HEK293 (cell line): ENCODE results near the gene TP73.
A peak's percentile ranks its signal among the peaks of the same experiment; 100 is the strongest.

Experiments used
- CTCF ChIA-PET: fragments of 350-600 bp; formaldehyde crosslinking; extraction: SDS; loops from one replicate; lab custom pipeline; 2021; ENCODE audit warnings: antibody characterized with exemption; lab: Yijun Ruan, JAX
- POLR2A ChIA-PET: fragments of 300-600 bp; formaldehyde crosslinking; extraction: SDS; loops from one replicate; lab custom pipeline; 2020; ENCODE audit warnings: antibody characterized with exemption, inconsistent platforms; lab: Yijun Ruan, JAX
- H3K27ac ChIP-seq: fragments of 200-500 bp; sonication (Bioruptor generic); 2 replicates; pipeline ENCODE4 v1.5.1; 2014; ENCODE audit warnings: low read depth, low read length, control low read depth, inconsistent platforms; ENCODE audit errors: extremely low read depth
- H3K36me3 ChIP-seq, 2 experiments: fragments of 200-500 bp in 1 of 2; sonication (Bioruptor generic) in 1 of 2; 1 replicate in 1 of 2; 2 replicates in 1 of 2; pipeline ENCODE4 v1.5.1; 2014 to 2017; ENCODE audit warnings: inconsistent platforms in 2 of 2, low read length in 2 of 2; ENCODE audit not compliant: control insufficient read depth in 2 of 2, insufficient read depth in 1 of 2
- H3K4me1 ChIP-seq: fragments of 200-500 bp; sonication (Bioruptor generic); 2 replicates; pipeline ENCODE4 v1.5.1; 2014; ENCODE audit warnings: mild to moderate bottlenecking, low read length, inconsistent platforms; ENCODE audit not compliant: control insufficient read depth, insufficient read depth
- H3K4me3 ChIP-seq: 2 replicates; pipeline ENCODE4 v1.5.1; 2011; ENCODE audit warnings: low read depth, mild to moderate bottlenecking, control low read depth, low read length, moderate library complexity
- H3K9me3 ChIP-seq: fragments of 200-500 bp; sonication (Bioruptor generic); 2 replicates; pipeline ENCODE4 v1.5.1; 2014; ENCODE audit warnings: low read depth, low read length, inconsistent platforms; ENCODE audit not compliant: control insufficient read depth, insufficient read depth
- GLIS1 ChIP-seq: fragments of 450-650 bp; formaldehyde crosslinking; IDR thresholded peaks from 2 replicates; pipeline ENCODE4 v1.5.1; 2016; ENCODE audit warnings: missing biosample characterization, missing genetic modification characterization
- GLIS2 ChIP-seq: fragments of 450-650 bp; formaldehyde crosslinking; IDR thresholded peaks from 2 replicates; pipeline ENCODE4 v1.5.1; 2016; ENCODE audit warnings: missing biosample characterization, missing genetic modification characterization
- KLF1 ChIP-seq: fragments of 450-650 bp; formaldehyde crosslinking; IDR thresholded peaks from 2 replicates; pipeline ENCODE4 v1.5.1; 2016; ENCODE audit warnings: missing biosample characterization, missing genetic modification characterization
- KLF10 ChIP-seq: fragments of 450-650 bp; IDR thresholded peaks from 2 replicates; pipeline ENCODE4 v1.5.1; 2018; ENCODE audit warnings: missing biosample characterization, mild to moderate bottlenecking, missing genetic modification characterization
- KLF8 ChIP-seq: fragments of 450-650 bp; formaldehyde crosslinking; IDR thresholded peaks from 2 replicates; pipeline ENCODE4 v1.5.1; 2016; ENCODE audit warnings: missing biosample characterization, missing genetic modification characterization
- KLF9 ChIP-seq: fragments of 450-650 bp; formaldehyde crosslinking; IDR thresholded peaks from 2 replicates; pipeline ENCODE4 v1.5.1; 2016; ENCODE audit warnings: missing biosample characterization, missing genetic modification characterization, low read depth
- PATZ1 ChIP-seq: fragments of 450-650 bp; formaldehyde crosslinking; IDR thresholded peaks from 2 replicates; pipeline ENCODE4 v1.5.1; 2016; ENCODE audit warnings: missing biosample characterization, missing genetic modification characterization
- RBAK ChIP-seq: fragments of 450-650 bp; formaldehyde crosslinking; IDR thresholded peaks from 2 replicates; pipeline ENCODE4 v1.5.1; 2016; ENCODE audit warnings: missing biosample characterization, missing genetic modification characterization
- REPIN1 ChIP-seq: fragments of 450-650 bp; formaldehyde crosslinking; IDR thresholded peaks from 2 replicates; pipeline ENCODE4 v1.5.1; 2017; ENCODE audit warnings: missing biosample characterization, missing genetic modification characterization, low read depth
- SP7 ChIP-seq: fragments of 450-650 bp; formaldehyde crosslinking; IDR thresholded peaks from 2 replicates; pipeline ENCODE4 v1.5.1; 2016; ENCODE audit warnings: missing biosample characterization, missing genetic modification characterization
- TRIM28 ChIP-seq: IDR thresholded peaks from 2 replicates; pipeline ENCODE4 v1.6.1; 2011; ENCODE audit warnings: low read length, control low read depth, borderline replicate concordance
- ZBTB48 ChIP-seq: fragments of 450-650 bp; formaldehyde crosslinking; IDR thresholded peaks from 2 replicates; pipeline ENCODE4 v1.5.1; 2016; ENCODE audit warnings: missing biosample characterization, missing genetic modification characterization
- ZBTB8A ChIP-seq: fragments of 450-650 bp; formaldehyde crosslinking; IDR thresholded peaks from 2 replicates; pipeline ENCODE4 v1.5.1; 2016; ENCODE audit warnings: missing biosample characterization, missing genetic modification characterization
- ZFP37 ChIP-seq: fragments of 450-650 bp; formaldehyde crosslinking; IDR thresholded peaks from 2 replicates; pipeline ENCODE4 v1.5.1; 2016; ENCODE audit warnings: missing biosample characterization, missing genetic modification characterization
- ZFP69B ChIP-seq: fragments of 450-650 bp; formaldehyde crosslinking; IDR thresholded peaks from 2 replicates; pipeline ENCODE4 v1.5.1; 2016; ENCODE audit warnings: missing biosample characterization, missing genetic modification characterization
- ZIC2 ChIP-seq: fragments of 450-650 bp; formaldehyde crosslinking; IDR thresholded peaks from 2 replicates; pipeline ENCODE4 v1.5.1; 2016; ENCODE audit warnings: missing biosample characterization, missing genetic modification characterization
- ZNF175 ChIP-seq: fragments of 450-650 bp; formaldehyde crosslinking; IDR thresholded peaks from 2 replicates; pipeline ENCODE4 v1.5.1; 2016; ENCODE audit warnings: missing biosample characterization, missing genetic modification characterization
- ZNF24 ChIP-seq: fragments of 450-650 bp; formaldehyde crosslinking; IDR thresholded peaks from 2 replicates; pipeline ENCODE4 v1.5.1; 2016; ENCODE audit warnings: missing biosample characterization, missing genetic modification characterization
- ZNF366 ChIP-seq: fragments of 450-650 bp; formaldehyde crosslinking; conservative IDR thresholded peaks from 2 replicates; pipeline ENCODE4 v1.5.1; 2016; ENCODE audit warnings: missing biosample characterization, missing genetic modification characterization
- ZNF544 ChIP-seq: fragments of 450-650 bp; formaldehyde crosslinking; IDR thresholded peaks from 2 replicates; pipeline ENCODE4 v1.5.0; 2017; ENCODE audit warnings: missing biosample characterization, missing genetic modification characterization
- ZNF600 ChIP-seq: fragments of 450-650 bp; formaldehyde crosslinking; IDR thresholded peaks from 2 replicates; pipeline ENCODE4 v1.5.1; 2016; ENCODE audit warnings: missing biosample characterization, missing genetic modification characterization
- ZNF610 ChIP-seq: fragments of 450-650 bp; formaldehyde crosslinking; IDR thresholded peaks from 2 replicates; pipeline ENCODE4 v1.5.1; 2016; ENCODE audit warnings: missing biosample characterization, missing genetic modification characterization, borderline replicate concordance
- ZNF621 ChIP-seq: fragments of 450-650 bp; formaldehyde crosslinking; IDR thresholded peaks from 2 replicates; pipeline ENCODE4 v1.5.1; 2017; ENCODE audit warnings: missing biosample characterization, missing genetic modification characterization
- ZNF792 ChIP-seq: fragments of 450-650 bp; formaldehyde crosslinking; IDR thresholded peaks from 2 replicates; pipeline ENCODE4 v1.5.1; 2016; ENCODE audit warnings: missing biosample characterization, missing genetic modification characterization
- ZSCAN30 ChIP-seq: fragments of 450-650 bp; IDR thresholded peaks from 2 replicates; pipeline ENCODE4 v1.5.1; 2018; ENCODE audit warnings: missing biosample characterization, mild to moderate bottlenecking, missing genetic modification characterization, moderate library complexity
- TF ChIP-seq, protein P1 (sequence below): fragments of 450-650 bp; formaldehyde crosslinking; IDR thresholded peaks from 2 replicates; pipeline ENCODE4 v1.5.1; 2016; ENCODE audit warnings: missing biosample characterization, missing genetic modification characterization

The TP73 gene

GRCh38 chr1:3688356-3689137 lies 36.2 kb downstream of the TP73 start:
- Histone ChIP-seq H3K27ac (no peak overlapping the region), H3K4me1 (no peaks in the 10 kb centered on the region), H3K4me3 (no peak overlapping the region), H3K36me3 (peaks cover 0 to 15% of the 10 kb centered on the region in 2 experiments; a peak in 1 of 3 replicates), H3K9me3 (no peaks in the 10 kb centered on the region)
- ChIA-PET POLR2A (no interaction called here), CTCF (interaction anchor here (1.3 kb wide), 1 partner anchor 36 kb away, joined by 3 read pairs; no protein-coding TSS in a partner anchor)
- TF ChIP-seq ZIC2 (tag by site-specific recombination) (peak; percentile 68), ZNF792 (tag by site-specific recombination) (no peak), ZNF600 (tag by site-specific recombination) (peak; percentile 87), TRIM28 (no peak), ZFP69B (tag by site-specific recombination) (no peak), PATZ1 (tag by site-specific recombination) (0 out of 2 replicates have a peak, but pooled peaks have one; percentile 18), ZNF24 (tag by site-specific recombination) (no peak), ZNF366 (tag by site-specific recombination) (no peak), ZBTB48 (tag by site-specific recombination) (no peak), KLF1 (tag by site-specific recombination) (peak; percentile 41; the same call in 1 of the 2 replicates), REPIN1 (no peak), RBAK (no peak), ZNF610 (tag by site-specific recombination) (no peak), ZNF544 (tag by site-specific recombination) (no peak), ZNF175 (tag by site-specific recombination) (no peak)
- TF ChIP-seq, protein P1, sequence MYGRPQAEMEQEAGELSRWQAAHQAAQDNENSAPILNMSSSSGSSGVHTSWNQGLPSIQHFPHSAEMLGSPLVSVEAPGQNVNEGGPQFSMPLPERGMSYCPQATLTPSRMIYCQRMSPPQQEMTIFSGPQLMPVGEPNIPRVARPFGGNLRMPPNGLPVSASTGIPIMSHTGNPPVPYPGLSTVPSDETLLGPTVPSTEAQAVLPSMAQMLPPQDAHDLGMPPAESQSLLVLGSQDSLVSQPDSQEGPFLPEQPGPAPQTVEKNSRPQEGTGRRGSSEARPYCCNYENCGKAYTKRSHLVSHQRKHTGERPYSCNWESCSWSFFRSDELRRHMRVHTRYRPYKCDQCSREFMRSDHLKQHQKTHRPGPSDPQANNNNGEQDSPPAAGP (tag by site-specific recombination), result 0 out of 2 replicates have a peak, but pooled peaks have one; percentile 29

DNA sequence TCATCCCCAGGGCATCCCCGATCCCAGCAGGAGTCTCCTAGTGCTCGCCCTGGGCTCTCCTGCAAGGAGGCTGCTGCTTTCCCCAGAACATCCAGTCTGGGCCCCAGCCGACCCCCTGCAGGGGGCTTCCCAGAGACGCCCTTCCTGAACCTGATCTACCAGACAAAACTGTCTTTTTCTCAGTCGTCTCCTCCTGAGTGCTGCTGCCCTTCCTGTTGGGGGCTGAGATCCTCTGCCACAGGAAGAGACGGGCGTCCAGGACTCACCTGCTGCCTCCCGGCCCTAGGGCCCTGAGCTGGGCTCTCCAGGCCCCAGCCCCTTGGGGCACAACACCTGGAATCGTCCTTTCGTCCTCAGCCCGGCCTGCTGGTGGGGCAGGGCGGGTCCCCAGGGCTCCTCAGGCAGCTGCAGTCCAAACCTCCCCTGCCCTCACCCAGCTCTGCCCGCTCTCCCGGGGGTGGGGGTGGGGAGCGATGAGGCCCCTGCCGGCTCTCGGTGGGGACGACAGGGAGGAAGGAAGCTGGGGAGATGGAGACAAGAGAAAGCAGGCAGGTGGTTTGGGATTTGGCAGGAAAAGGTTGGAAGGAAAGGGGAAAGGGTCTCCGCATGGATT lies 36.9 kb downstream of the TP73 start:
- no peak overlapping the region for H3K4me3 ChIP-seq
- peak; percentile 68 for TF ChIP-seq ZIC2 (tag by site-specific recombination)
- TF ChIP-seq KLF10, result no peak
- no peak for TF ChIP-seq ZNF621 (tag by site-specific recombination)
- TF ChIP-seq KLF9 (tag by site-specific recombination), result no peak
- peak; percentile 47 for TF ChIP-seq ZBTB8A (tag by site-specific recombination)
- no peak for TF ChIP-seq ZFP37 (tag by site-specific recombination)
- TF ChIP-seq GLIS2, result 0 out of 2 replicates have a peak, but pooled peaks have one; percentile 11
- no peak for TF ChIP-seq SP7 (tag by site-specific recombination)
- no peak for TF ChIP-seq KLF8 (tag by site-specific recombination)
- no peak for TF ChIP-seq ZSCAN30 (tag by site-specific recombination)
- peak; percentile 63 for TF ChIP-seq GLIS1 (tag by site-specific recombination)
- no peaks in the 10 kb centered on the region for H3K4me1 ChIP-seq
- POLR2A ChIA-PET, result no interaction called here
- H3K27ac ChIP-seq, result no peak overlapping the region
- no peaks in the 10 kb centered on the region for H3K9me3 ChIP-seq
- CTCF ChIA-PET, result interaction anchor here (1.3 kb wide), 1 partner anchor 35 kb away, joined by 3 read pairs; no protein-coding TSS in a partner anchor
- peaks cover 0 to 13% of the 10 kb centered on the region in 2 experiments; a peak in 1 of 3 replicates for H3K36me3 ChIP-seq
